Prostate gland (tissue), 2 donors: ENCODE results near the gene MND1. TPM values are rescaled to one million over a fixed set of nuclear protein-coding genes. Genes with fewer than 3 reads are reported as not detected.
A peak's percentile ranks its signal among the peaks of the same experiment; 100 is the strongest.

Experiments used
- DNase-seq: peaks from one replicate; pipeline ENCODE4 v3.0.0-alpha.2; 2019; ENCODE audit warnings: low spot score
- H3K27ac ChIP-seq, 2 donors: fragments of 200-600 bp; sonication (generic); 2 replicates each; pipeline ENCODE4 v1.5.1; 2017 to 2019
- H3K27me3 ChIP-seq: fragments of 200-600 bp; sonication (generic); replicated peaks from 2 replicates; pipeline ENCODE4 v1.5.1; 2019; ENCODE audit not compliant: insufficient read depth
- H3K36me3 ChIP-seq, 2 donors: fragments of 200-600 bp; sonication (generic); 1 replicate in 1 of 2; 2 replicates in 1 of 2; pipeline versions ENCODE4 v1.5.1 to v1.8.1; 2017 to 2019
- H3K4me1 ChIP-seq: fragments of 200-600 bp; sonication (generic); replicated peaks from 2 replicates; pipeline ENCODE4 v1.5.1; 2019
- H3K4me3 ChIP-seq, 2 donors: fragments of 200-600 bp; sonication (generic); 2 replicates each; pipeline ENCODE4 v1.5.1; 2017 to 2019
- H3K9me3 ChIP-seq: fragments of 200-600 bp; sonication (generic); 2 replicates; pipeline ENCODE4 v1.5.1; 2017
- CTCF ChIP-seq, 4 experiments: fragments of 200-600 bp in 2 of 4; fragments of 450-650 bp in 2 of 4; sonication (generic) in 2 of 4; IDR thresholded peaks; 1 replicate in 3 of 4; 2 replicates in 1 of 4; pipeline ENCODE4 v1.5.1; 2016 to 2019; ENCODE audit warnings: antibody characterized with exemption in 4 of 4, mild to moderate bottlenecking in 2 of 4, moderate library complexity in 2 of 4
- POLR2A ChIP-seq: fragments of 450-650 bp; IDR thresholded peaks from one replicate; pipeline ENCODE4 v1.6.1; 2016; ENCODE audit warnings: antibody characterized with exemption, mild to moderate bottlenecking
- POLR2AphosphoS5 ChIP-seq: sonication (generic); formaldehyde crosslinking; IDR thresholded peaks from one replicate; pipeline ENCODE4 v1.6.1; 2017; ENCODE audit warnings: antibody characterized with exemption
- WGBS: methylation state at CpG from one replicate; pipeline ENCODE4 v1.1.5; 2018; 5-methylcytosine and 5-hydroxymethylcytosine counted together
- intact Hi-C: fragments of 100-400 bp; cut with DNase I; formaldehyde crosslinking; loops from one replicate; pipeline ENCODE4 v1.14.2; 2022
- total RNA-seq, 2 donors: library from RNA; depleted of rRNA; stranded (reverse); fragments of >200 nt; gene quantifications; one replicate each; pipeline ENCODE4 v1.1.0, GENCODE V29; 2016

Gene MND1
- total RNA-seq, 2 donors from 2014 or later, result 7.9 TPM; not detected in 1

DNA sequence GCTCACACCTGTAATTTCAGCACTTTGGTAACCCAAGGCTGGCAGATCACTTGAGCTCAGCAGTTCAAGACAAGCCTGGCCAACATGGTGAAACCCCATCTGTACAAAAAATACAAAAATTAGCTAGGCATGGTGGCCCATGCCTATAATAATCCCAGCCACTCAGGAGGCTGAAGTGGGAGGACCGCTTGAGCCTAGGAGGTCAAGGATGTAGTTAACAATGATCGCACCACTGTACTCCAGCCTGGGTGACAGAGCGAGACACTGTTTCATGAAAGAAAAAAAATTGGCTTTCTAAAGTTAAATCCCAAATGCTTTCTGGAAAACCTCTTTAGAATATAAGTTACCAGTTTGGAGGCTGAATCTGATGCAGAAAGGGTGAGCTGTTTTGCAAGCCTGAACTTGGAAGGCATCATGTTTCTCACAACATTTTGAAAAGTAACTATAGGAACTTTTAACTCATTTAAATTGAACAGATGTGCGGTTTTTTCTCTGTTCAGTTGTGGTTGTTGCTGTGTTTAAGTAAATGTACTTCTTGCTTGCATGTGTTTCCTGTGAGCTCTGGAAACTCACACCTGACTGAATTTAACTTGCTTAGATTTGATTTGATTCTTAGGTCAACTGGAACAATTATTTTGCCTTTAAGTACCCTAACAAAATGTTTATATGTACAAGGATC lies 81.9 kb downstream of the MND1 start:
- intact Hi-C loops, result no loop called here
- Histone ChIP-seq H3K4me1 (no peaks in the 10 kb centered on the region), H3K4me3 (no peak overlapping the region), H3K27ac (no peak overlapping the region), H3K27me3 (no peaks in the 10 kb centered on the region), H3K36me3 (no peaks in the 10 kb centered on the region), H3K9me3 (no peaks in the 10 kb centered on the region)
- no peak for DNase-seq
- TF ChIP-seq POLR2AphosphoS5, result no peak
- no peak for TF ChIP-seq CTCF (IDR thresholded peaks at IDR 0.05)
- no peak for TF ChIP-seq POLR2A
- WGBS, result 90% methylated on average over 4 of the region's 4 CpGs

DNA sequence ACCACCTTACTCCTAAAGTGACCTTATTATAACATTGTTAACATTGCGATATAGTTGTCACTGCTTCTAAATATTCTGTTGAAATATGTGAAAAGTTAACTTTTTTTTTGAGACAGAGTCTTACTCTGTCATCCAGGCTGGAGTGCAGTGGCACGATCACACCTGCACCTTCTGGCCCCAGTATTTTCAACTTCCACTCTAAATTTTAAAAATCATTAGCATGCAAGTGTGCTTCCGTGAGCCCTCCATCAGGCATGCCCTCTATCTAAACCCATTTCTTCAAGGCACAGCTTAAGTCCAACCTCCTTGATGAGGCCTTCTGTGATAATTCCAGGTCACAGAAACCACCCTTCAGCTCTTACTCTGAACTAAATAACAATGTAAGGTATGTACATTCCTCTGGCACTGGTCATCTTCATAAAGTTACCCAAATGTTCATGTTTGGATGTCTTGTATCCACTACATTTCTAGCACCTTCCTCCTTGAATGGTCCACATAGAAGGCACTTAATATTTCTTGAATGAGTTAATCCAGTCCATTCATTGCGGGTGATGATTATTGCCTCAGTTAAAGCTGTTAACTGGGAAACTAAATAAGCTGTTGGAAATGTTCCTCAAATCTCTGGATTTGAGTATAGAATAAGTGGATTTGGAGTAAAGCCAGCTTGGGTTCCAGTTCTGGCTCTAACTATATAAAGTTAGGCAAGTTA lies 83.0 kb downstream of the MND1 start:
- Histone ChIP-seq H3K36me3 (no peaks in the 10 kb centered on the region), H3K27ac (no peak overlapping the region), H3K4me1 (no peaks in the 10 kb centered on the region), H3K27me3 (no peaks in the 10 kb centered on the region), H3K4me3 (no peak overlapping the region), H3K9me3 (no peaks in the 10 kb centered on the region)
- TF ChIP-seq POLR2AphosphoS5, result no peak
- TF ChIP-seq POLR2A, result no peak
- no peak for TF ChIP-seq CTCF (IDR thresholded peaks at IDR 0.05)
- no peak for DNase-seq
- intact Hi-C loops, result no loop called here
- 92% methylated on average over 4 of the region's 4 CpGs for WGBS

DNA sequence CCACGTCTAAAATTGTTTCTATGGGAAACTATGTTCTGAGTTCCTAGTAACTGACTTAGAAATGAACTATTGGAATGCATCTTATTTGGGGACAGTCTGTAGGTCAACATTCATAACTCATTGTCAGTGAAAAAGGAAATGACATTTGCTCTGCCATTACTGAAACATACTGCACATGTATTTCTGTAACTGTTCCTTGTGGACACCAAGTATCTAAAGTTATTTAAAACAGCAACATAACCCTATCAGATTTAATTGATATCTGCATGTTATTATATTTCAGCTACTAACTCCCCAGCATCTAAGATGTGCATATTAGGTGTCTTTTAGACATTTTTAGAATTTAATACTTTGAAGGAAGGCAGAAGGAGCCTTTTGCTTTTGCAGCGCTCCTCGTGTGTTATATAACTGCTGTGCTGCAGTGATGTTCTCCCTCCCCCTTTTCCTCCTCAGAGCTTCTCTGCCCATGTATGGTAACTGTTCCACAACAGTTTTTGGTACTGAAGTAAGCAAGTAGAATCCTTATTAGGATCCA lies 84.5 kb downstream of the MND1 start:
- no peak overlapping the region for H3K4me3 ChIP-seq
- 33% methylated on average over 3 of the region's 3 CpGs for WGBS
- DNase-seq, result no peak
- no peaks in the 10 kb centered on the region for H3K9me3 ChIP-seq
- H3K27ac ChIP-seq, result no peak overlapping the region
- H3K27me3 ChIP-seq, result no peaks in the 10 kb centered on the region
- no peaks in the 10 kb centered on the region for H3K36me3 ChIP-seq
- intact Hi-C loops, result no loop called here
- no peaks in the 10 kb centered on the region for H3K4me1 ChIP-seq
- TF ChIP-seq POLR2A, result no peak
- TF ChIP-seq CTCF (IDR thresholded peaks at IDR 0.05), result no peak
- TF ChIP-seq POLR2AphosphoS5, result no peak

GRCh38 chr4:153432965-153433753 lies 88.7 kb downstream of the MND1 start:
- intact Hi-C loops, result loop anchor here (10.0 kb wide), 2 partner anchors 88 to 142 kb away; partner anchors contain the start of gene MND1
- no peaks in the 10 kb centered on the region for H3K27me3 ChIP-seq
- no peaks in the 10 kb centered on the region for H3K4me1 ChIP-seq
- TF ChIP-seq POLR2A (no peak), POLR2AphosphoS5 (peak; percentile 80), CTCF (IDR thresholded peaks at IDR 0.05) (peak; percentile 35 to 89 (median 74))
- no peak overlapping the region for H3K4me3 ChIP-seq
- WGBS, result 66% methylated on average over 12 of the region's 12 CpGs
- H3K36me3 ChIP-seq, result no peaks in the 10 kb centered on the region
- H3K27ac ChIP-seq, result no peak overlapping the region
- H3K9me3 ChIP-seq, result no peaks in the 10 kb centered on the region
- peak; percentile 69 for DNase-seq
